GM12873 (cell line): ENCODE data around the gene PLEKHD1.
A peak's percentile ranks its signal among the peaks of the same experiment; 100 is the strongest.

Experiments
- TF ChIP-seq, protein P1 (sequence below): IDR thresholded peaks from 2 replicates; pipeline ENCODE4 v1.5.1; 2012; ENCODE audit warnings: low read depth, mild to moderate bottlenecking, moderate library complexity, low read length, control low read depth; ENCODE audit not compliant: insufficient read depth; ENCODE audit errors: missing control alignments

PLEKHD1 gene

DNA sequence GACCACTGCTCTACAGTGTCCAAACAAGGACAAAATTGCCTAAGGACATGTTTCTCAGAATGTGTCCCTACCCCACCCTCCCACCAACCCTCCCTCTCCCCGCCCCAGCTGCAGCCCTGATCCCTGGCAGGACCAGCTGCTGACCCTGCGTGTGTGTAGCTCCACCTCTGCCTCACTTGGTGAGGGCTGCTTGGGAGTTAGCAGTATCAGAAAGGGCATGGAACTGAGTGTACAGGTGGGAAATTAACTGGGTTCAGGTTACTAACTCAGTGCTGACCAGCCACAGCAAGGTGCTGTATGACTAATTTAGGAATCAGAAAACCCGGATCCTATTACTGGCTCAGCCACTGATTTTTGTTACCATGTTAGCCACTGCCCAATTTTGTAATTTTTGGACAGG lies 11.3 kb upstream of the PLEKHD1 start:
- TF ChIP-seq, protein P1, sequence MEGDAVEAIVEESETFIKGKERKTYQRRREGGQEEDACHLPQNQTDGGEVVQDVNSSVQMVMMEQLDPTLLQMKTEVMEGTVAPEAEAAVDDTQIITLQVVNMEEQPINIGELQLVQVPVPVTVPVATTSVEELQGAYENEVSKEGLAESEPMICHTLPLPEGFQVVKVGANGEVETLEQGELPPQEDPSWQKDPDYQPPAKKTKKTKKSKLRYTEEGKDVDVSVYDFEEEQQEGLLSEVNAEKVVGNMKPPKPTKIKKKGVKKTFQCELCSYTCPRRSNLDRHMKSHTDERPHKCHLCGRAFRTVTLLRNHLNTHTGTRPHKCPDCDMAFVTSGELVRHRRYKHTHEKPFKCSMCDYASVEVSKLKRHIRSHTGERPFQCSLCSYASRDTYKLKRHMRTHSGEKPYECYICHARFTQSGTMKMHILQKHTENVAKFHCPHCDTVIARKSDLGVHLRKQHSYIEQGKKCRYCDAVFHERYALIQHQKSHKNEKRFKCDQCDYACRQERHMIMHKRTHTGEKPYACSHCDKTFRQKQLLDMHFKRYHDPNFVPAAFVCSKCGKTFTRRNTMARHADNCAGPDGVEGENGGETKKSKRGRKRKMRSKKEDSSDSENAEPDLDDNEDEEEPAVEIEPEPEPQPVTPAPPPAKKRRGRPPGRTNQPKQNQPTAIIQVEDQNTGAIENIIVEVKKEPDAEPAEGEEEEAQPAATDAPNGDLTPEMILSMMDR = no peak

DNA sequence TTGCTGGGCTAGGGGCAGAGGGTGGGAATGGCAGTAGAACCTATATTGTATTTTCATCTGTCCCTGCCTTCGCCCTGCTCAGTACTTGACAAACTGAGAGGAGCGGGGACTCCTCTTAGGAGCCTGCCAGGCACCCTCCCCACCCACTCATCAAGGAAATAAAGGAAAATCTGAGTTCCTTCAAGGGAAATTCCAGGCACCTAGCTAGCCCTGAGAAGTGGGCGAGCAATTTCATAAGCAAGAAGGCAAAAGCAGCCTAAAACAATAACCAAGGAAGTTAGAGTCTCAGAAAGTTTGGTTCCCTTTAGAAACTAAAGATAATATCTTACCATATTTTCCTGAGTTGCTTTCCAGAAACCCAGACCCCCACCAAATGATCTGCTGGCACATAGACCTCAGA lies 10.6 kb upstream of the PLEKHD1 start:
- TF ChIP-seq, protein P1 = no peak

DNA sequence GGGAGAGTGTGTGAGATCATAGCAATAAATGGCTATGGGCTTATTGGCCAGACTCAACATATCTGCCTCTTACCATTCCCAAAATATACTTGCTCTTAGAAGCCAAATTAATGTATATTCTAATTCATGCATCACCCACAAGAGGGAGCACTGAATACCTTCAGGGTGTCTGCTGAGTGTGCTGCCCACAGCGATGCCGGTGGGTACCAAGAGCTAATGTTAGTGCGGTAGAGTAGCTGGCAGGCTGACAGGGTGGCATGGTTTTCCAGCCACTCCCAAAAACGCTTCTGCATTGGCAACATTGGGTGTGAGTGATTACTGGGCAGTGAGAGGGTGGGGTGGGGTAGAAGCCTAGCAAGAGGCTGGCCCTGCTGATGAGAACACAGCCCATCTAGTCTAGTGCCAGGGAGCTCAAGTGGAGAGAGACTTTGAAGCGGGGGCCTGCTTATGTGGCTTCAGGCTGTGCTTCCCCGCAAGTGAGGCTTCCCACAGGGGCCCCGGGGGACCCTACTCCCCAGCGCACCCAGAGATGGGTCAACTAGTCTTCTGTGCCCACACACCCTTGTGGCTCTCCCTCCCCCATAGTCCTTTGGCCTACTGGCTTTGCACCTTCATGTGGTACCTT lies 9.2 kb upstream of the PLEKHD1 start:
- TF ChIP-seq, protein P1 = peak; percentile 60

DNA sequence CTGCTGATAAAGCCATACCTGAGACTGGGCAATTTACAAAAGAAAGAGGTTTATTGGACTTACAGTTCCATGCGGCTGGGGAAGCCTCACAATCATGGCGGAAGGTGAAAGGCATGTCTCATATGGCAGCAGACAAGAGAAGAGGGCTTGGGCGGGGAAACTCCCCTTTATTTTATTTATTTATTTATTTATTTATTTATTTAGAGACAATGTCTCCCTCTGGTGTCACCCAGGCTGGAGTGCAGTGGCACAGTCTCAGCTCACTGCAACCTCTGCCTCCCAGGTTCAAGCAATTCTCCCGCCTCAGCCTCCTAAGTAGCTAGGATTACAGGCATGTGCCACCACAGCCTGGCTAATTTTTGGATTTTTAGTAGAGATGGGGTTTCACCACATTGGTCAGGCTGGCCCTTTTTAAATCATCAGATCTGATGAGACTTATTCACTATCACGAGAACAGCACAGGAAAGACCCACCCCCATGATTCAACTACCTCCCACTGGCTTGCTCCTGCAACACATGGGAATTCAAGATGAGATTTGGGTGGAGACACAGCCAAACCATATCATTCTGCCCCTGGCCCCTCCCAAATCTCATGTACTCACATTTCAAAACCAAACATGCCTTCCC lies 7.6 kb upstream of the PLEKHD1 start:
- TF ChIP-seq, protein P1 = peak; percentile 6

DNA sequence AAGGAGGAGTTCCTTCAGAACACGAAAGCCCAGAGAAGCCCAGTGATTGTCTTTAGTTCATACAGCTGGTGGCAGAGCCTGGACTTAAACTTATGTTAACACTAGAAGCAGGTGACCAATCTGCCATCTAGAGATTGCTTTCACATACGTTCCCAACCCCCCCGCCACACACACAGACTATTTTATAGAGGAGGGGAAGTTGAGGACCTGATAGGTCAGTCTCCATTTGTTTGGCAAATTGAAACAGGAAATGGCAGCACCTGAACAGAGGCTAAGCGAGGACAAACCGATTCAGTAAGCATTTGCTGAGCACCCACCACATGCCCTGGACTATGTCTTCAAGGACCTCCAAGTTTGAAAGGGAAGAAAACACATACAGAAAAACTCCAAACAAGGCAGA lies 4.8 kb upstream of the PLEKHD1 start:
- TF ChIP-seq, protein P1 = no peak

DNA sequence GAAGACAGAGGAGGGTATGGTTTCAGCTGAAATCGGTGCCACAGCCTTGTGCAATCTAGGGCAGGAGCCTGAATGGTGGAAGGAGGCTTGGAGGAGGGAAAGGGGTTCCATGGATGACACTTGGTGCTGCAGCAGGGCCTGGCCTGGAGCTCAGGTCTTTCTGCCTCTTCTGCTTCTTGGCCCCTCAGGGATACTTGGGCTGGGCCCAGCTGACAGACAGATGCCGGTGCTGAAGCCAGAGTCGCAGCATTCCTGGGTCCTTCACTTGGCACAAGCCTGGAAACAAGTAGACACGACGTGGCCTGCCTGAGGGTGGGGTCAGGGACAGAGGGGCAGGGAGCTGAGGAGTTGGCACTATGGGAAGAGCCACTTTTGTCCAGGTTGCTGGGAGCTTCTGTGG lies 4.4 kb upstream of the PLEKHD1 start:
- TF ChIP-seq, protein P1 = no peak

DNA sequence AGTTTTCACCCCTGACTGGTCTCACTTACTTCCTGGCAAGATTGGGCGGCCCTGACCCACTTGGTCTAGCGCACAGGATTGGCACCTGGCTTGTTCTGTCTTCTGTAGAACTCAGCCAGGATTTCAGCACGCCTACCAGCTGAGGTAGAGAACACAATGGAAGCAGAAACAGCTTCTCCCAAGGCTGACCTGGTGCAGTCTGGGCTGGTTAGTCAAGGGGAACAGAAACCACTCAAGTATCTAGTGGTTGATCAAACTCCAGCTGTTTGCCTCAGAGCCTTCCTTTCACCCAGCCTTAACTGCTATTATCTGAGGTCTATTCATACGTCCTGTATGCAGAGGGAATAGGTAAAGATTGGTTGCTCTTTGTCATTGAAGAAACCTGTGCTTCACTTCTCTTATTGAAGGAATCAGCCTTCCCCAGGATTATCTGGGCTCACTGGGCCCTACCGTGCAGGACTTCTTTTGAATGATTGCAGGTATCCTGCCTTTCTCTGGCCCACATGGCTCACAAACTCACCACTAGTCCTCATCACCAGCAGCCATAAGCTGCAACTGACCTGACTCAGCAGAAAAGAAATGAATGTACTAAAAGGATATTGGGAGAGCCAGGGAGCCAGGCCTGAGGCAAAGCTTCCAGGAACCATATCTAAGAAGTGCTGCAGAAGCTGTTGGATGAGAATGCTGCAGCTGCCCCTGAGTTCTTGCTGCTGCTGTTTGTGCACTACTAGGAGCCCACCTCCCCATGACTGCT lies 2.5 kb upstream of the PLEKHD1 start:
- TF ChIP-seq, protein P1 = no peak
